HG03196 (cell line): ENCODE measurements around the gene FCRLA.
"Not testable (repeated sequence)": the region's sequence is repeated elsewhere in the genome, so short reads cannot be mapped to it uniquely, and the experiment has no call there.

Source experiments
- ATAC-seq: cut with Tn5 transposase; IDR thresholded peaks from one replicate; pipeline ENCODE4 v1.9.1; 2021; ENCODE audit not compliant: unreplicated experiment

The FCRLA gene

GRCh38 chr1:161705537-161705936, 1.5 kb upstream of the FCRLA start:
- ATAC-seq = peak; percentile 32

- no peak for ATAC-seq
These were observed 932 bp upstream of the FCRLA start for GRCh38 chr1:161706113-161706481.

GRCh38 chr1:161707503-161707902, 474 bp downstream of the FCRLA start:
- no peak for ATAC-seq

- ATAC-seq = no peak
These were observed 2.3 kb downstream of the FCRLA start for GRCh38 chr1:161709373-161709772.

GRCh38 chr1:161710560-161710959, 3.5 kb downstream of the FCRLA start:
- no peak for ATAC-seq

GRCh38 chr1:161718559-161719324, 11.7 kb downstream of the FCRLA start:
- peak; percentile 36 for ATAC-seq

GRCh38 chr1:161719325-161719611, 12.2 kb downstream of the FCRLA start:
- ATAC-seq = peak; percentile 26

GRCh38 chr1:161720422-161720821, 13.4 kb downstream of the FCRLA start:
- no peak for ATAC-seq

- no peak for ATAC-seq
These were observed 14.1 kb downstream of the FCRLA start, which contains the start of gene FCRLB for GRCh38 chr1:161720956-161721737. FCRLB (plus strand) TSS chr1:161721544; CDS start chr1:161722673, 1,129 bp downstream.

- ATAC-seq = peak; percentile 34
These were observed 14.8 kb downstream of the FCRLA start for GRCh38 chr1:161721738-161722343.

GRCh38 chr1:161722406-161722805, 15.4 kb downstream of the FCRLA start:
- ATAC-seq = no peak

GRCh38 chr1:161723459-161724141, 16.6 kb downstream of the FCRLA start:
- ATAC-seq = no peak

GRCh38 chr1:161725258-161725907, 18.4 kb downstream of the FCRLA start:
- ATAC-seq = not testable (repeated sequence)

GRCh38 chr1:161725908-161726472, 19.0 kb downstream of the FCRLA start:
- peak; percentile 13 for ATAC-seq

GRCh38 chr1:161726473-161727255, 19.6 kb downstream of the FCRLA start:
- peak; percentile 50 for ATAC-seq

GRCh38 chr1:161727256-161727924, 20.4 kb downstream of the FCRLA start:
- ATAC-seq = no peak

- ATAC-seq = no peak
These were observed 21.6 kb downstream of the FCRLA start for GRCh38 chr1:161728376-161729226.

- ATAC-seq = no peak
These were observed 23.1 kb downstream of the FCRLA start for GRCh38 chr1:161730050-161730564.
